HG02870 (cell line): ENCODE measurements around the gene TEX28.
"Not testable (repeated sequence)": the region's sequence is repeated elsewhere in the genome, so short reads cannot be mapped to it uniquely, and the experiment has no call there.

Source experiments
- ATAC-seq: cut with Tn5 transposase; IDR thresholded peaks from one replicate; pipeline ENCODE4 v1.9.1; 2021; ENCODE audit warnings: mild to moderate bottlenecking, moderate library complexity; ENCODE audit not compliant: unreplicated experiment

Gene TEX28

GRCh38 chrX:154247377-154248045 lies 47.4 kb downstream of the TEX28 start:
- peak; percentile 57 for ATAC-seq

- not testable (repeated sequence) for ATAC-seq
Observed at GRCh38 chrX:154239982-154240503, 54.9 kb downstream of the TEX28 start.

GRCh38 chrX:154238939-154239559 lies 55.9 kb downstream of the TEX28 start:
- ATAC-seq, result not testable (repeated sequence)

GRCh38 chrX:154233620-154234019 lies 61.3 kb downstream of the TEX28 start:
- not testable (repeated sequence) for ATAC-seq

GRCh38 chrX:154231443-154231842 lies 63.5 kb downstream of the TEX28 start:
- ATAC-seq, result not testable (repeated sequence)

GRCh38 chrX:154226706-154227105 lies 68.2 kb downstream of the TEX28 start:
- ATAC-seq, result not testable (repeated sequence)

- not testable (repeated sequence) for ATAC-seq
Observed at GRCh38 chrX:154225292-154225691, 69.6 kb downstream of the TEX28 start.
